ENCODE measurements around the gene PTPN20. TPM values are rescaled to one million over a fixed set of nuclear protein-coding genes. Genes with fewer than 3 reads are reported as not detected.

The PTPN20 gene
- total RNA-seq, 6 experiments from 2014 or later, result 0.44 to 1.3 (median 0.81) TPM; not detected in 2

DNA sequence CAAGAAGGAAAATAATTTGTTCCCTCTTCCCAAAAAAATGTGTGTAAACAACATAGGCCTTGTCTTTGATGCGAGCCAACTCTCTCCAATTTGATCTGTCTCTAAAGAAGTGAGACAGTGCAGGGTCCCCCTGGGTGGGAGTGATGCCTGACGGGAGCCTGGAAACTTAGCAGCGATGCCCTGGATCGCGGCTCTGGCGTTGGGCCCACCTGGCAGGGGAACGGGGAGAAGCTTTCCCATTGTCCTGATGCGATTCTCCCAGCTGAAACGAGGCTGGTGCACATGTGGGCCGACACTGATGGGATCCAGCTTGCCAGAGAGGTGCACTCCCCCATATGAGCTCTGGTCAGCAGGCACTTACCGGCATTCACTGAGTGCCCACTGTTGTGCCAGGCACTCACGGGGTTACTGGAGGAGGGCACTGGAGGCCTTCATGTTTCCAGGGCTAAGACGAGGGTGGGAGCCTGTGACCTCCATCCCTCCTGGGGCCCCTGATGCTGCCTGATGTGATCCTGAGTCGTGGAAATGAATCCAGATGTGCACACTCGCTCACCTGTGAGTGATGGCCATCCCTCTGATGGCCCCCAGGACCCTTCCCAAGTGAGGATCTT lies 132.8 kb downstream of the PTPN20 start:
- H3K27me3 ChIP-seq, result no peaks in the 10 kb centered on the region
- no peak for TF ChIP-seq POLR2A (IDR thresholded peaks at IDR 0.05)
- TF ChIP-seq CTCF (IDR thresholded peaks at IDR 0.05), result no peak
- H3K36me3 ChIP-seq, result no peaks in the 10 kb centered on the region
- WGBS (ENCODE audit: insufficient coverage, low coverage, low lambda C conversion rate, missing lambda C conversion rate), result 80% methylated on average over 11 of the region's 15 CpGs
- intact Hi-C loops (cut with DNase I), result loop anchor here in 1 of 2 donors (5.0 kb wide), 1 partner anchor 268 kb away; no protein-coding TSS in a partner anchor
- H3K4me1 ChIP-seq, result no peaks in the 10 kb centered on the region
- H3K9me3 ChIP-seq, result no peaks in the 10 kb centered on the region
- ATAC-seq (no peak), DNase-seq (peak in 2 of 3 donors; percentile 8 to 44)
- H3K27ac ChIP-seq, result no peak overlapping the region
- H3K4me3 ChIP-seq, result no peak overlapping the region

DNA sequence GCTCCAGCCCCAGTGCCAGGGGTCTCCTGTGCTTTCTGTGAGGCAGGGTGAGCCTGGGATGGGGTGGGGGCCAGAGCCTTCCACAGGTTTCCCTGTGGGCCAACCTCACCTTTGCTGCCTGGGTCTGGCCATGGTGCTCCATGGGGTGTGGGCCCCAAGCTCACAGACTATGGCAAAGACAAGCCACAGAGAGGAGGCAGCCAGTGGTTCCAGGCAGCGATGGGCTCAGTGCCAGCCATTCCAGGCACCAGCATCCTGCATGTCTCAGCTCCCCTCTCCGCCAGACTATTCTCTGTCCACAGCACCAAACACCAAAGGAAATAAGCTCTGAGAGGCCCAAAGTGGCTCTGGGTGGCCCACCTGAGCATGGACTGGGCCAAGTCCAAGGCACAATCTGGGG lies 133.5 kb downstream of the PTPN20 start:
- DNase-seq (peak in 2 of 3 donors; percentile 15 to 44), ATAC-seq (no peak)
- Histone ChIP-seq H3K36me3 (no peaks in the 10 kb centered on the region), H3K4me1 (no peaks in the 10 kb centered on the region), H3K27me3 (no peaks in the 10 kb centered on the region), H3K9me3 (no peaks in the 10 kb centered on the region), H3K4me3 (no peak overlapping the region), H3K27ac (no peak overlapping the region)
- TF ChIP-seq CTCF (IDR thresholded peaks at IDR 0.05) (no peak), POLR2A (IDR thresholded peaks at IDR 0.05) (no peak)
- no CpG with 5 or more reads among the region's 2 CpGs for WGBS (ENCODE audit: insufficient coverage, low coverage, low lambda C conversion rate, missing lambda C conversion rate)
- intact Hi-C loops (cut with DNase I), result loop anchor here (5.0 kb wide), 1 partner anchor 268 kb away; no protein-coding TSS in a partner anchor

DNA sequence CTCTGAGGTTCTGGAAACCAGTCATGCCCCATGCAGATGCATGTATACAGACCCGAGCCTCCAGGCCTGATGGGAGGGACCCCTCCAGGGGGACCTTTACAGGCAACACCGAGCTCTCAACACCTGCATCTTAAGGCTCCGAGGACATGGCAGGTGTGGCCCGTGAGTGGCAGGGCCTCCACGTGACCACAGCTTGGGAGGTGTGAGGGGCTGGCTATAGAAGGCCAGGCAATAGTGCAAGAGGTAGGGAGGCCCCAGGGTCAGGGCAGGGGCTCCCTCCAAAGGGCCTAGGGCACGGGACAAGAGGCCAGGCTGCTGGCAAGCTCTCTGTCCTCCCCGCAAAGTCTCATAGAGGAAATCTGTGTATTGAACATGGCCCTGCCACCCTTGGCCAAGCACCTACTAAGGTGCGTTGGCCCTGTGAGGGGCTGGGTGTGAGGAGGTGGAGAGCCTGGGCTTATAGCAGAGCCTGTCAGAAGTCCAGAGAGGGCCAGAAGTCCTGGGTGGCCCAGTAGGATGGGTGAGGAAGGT lies 134.2 kb downstream of the PTPN20 start:
- peak; percentile 11 to 36 (median 35) for DNase-seq
- no peak overlapping the region for H3K4me3 ChIP-seq
- WGBS (ENCODE audit: insufficient coverage, low coverage, low lambda C conversion rate, missing lambda C conversion rate), result 80% methylated on average over 2 of the region's 8 CpGs
- TF ChIP-seq POLR2A (IDR thresholded peaks at IDR 0.05) (no peak), CTCF (IDR thresholded peaks at IDR 0.05) (no peak)
- intact Hi-C loops (cut with DNase I), result loop anchor here in 1 of 2 donors (5.0 kb wide), 1 partner anchor 267 kb away; no protein-coding TSS in a partner anchor
- ATAC-seq, result no peak
- no peaks in the 10 kb centered on the region for H3K9me3 ChIP-seq
- no peaks in the 10 kb centered on the region for H3K4me1 ChIP-seq
- H3K36me3 ChIP-seq, result no peaks in the 10 kb centered on the region
- no peaks in the 10 kb centered on the region for H3K27me3 ChIP-seq
- no peak overlapping the region for H3K27ac ChIP-seq

- TF ChIP-seq POLR2A (IDR thresholded peaks at IDR 0.05) (no peak), CTCF (IDR thresholded peaks at IDR 0.05) (no peak)
- ATAC-seq (no peak), DNase-seq (peak; percentile 8 to 49 (median 40))
- Histone ChIP-seq H3K27me3 (no peaks in the 10 kb centered on the region), H3K4me3 (no peak overlapping the region), H3K9me3 (no peaks in the 10 kb centered on the region), H3K27ac (no peak overlapping the region), H3K4me1 (no peaks in the 10 kb centered on the region), H3K36me3 (no peaks in the 10 kb centered on the region)
- intact Hi-C loops (cut with DNase I), result loop anchor here in 1 of 2 donors (5.0 kb wide), 1 partner anchor 266 kb away; no protein-coding TSS in a partner anchor
- WGBS (ENCODE audit: insufficient coverage, low coverage, low lambda C conversion rate, missing lambda C conversion rate), result 65% methylated on average over 8 of the region's 20 CpGs
Measured at GRCh38 chr10:47046321-47047126, 135.3 kb downstream of the PTPN20 start.

Measured in right lobe of liver (tissue), 6 donors.